Type B pancreatic cell (in vitro differentiated cells): Measurements from ENCODE around the gene GATA1. TPM values are rescaled to one million over a fixed set of nuclear protein-coding genes. Genes with fewer than 3 reads are reported as not detected.

Experiments used
- DNase-seq: peaks from one replicate; pipeline ENCODE4 v3.0.0; 2021; ENCODE audit warnings: mixed read lengths; ENCODE audit not compliant: unreplicated experiment; ENCODE audit errors: extremely low spot score
- H3K27ac Mint-ChIP-seq: 2 replicates; pipeline ENCODE4 v1.8.0; 2021; ENCODE audit warnings: mild to moderate bottlenecking, mixed read lengths
- H3K27me3 Mint-ChIP-seq: 2 replicates; pipeline ENCODE4 v1.8.0; 2021; ENCODE audit warnings: mixed read lengths
- H3K36me3 Mint-ChIP-seq: 2 replicates; pipeline ENCODE4 v1.8.0; 2021; ENCODE audit warnings: mixed read lengths
- H3K4me1 Mint-ChIP-seq: one replicate; pipeline ENCODE4 v1.8.0; 2021; ENCODE audit warnings: mixed read lengths; ENCODE audit not compliant: unreplicated experiment
- H3K4me3 Mint-ChIP-seq: 2 replicates; pipeline ENCODE4 v1.8.0; 2021; ENCODE audit warnings: mild to moderate bottlenecking, mixed read lengths
- H3K9me3 Mint-ChIP-seq: 2 replicates; pipeline ENCODE4 v1.8.0; 2021; ENCODE audit warnings: mixed read lengths
- CTCF ChIP-seq: fragments of 200-600 bp; sonication (generic); conservative IDR thresholded peaks from 2 replicates; pipeline ENCODE4 v1.5.0; 2021; ENCODE audit warnings: antibody characterized with exemption, mild to moderate bottlenecking
- total RNA-seq: library from RNA; stranded (reverse); gene quantifications from 2 replicates; pipeline ENCODE4 v1.2.1, GENCODE V29; 2021; ENCODE audit warnings: low replicate concordance

Gene GATA1
- total RNA-seq, 1 donor from 2014 or later, result not detected

- Mint-ChIP-seq H3K9me3 (no peaks in the 10 kb centered on the region), H3K4me3 (no peak overlapping the region)
- TF ChIP-seq CTCF, result no peak
Observed at GRCh38 chrX:48787505-48788443, 1.4 kb downstream of the GATA1 start.

GRCh38 chrX:48789366-48790220 lies 3.2 kb downstream of the GATA1 start:
- Mint-ChIP-seq H3K4me1 (no peaks in the 10 kb centered on the region), H3K27ac (no peak overlapping the region), H3K4me3 (no peak overlapping the region), H3K36me3 (no peaks in the 10 kb centered on the region), H3K27me3 (peaks cover 17% of the 10 kb centered on the region), H3K9me3 (no peaks in the 10 kb centered on the region)
- no peak for TF ChIP-seq CTCF
- no peak for DNase-seq

More at GRCh38 chrX:48787505-48788443, 1.4 kb downstream of the GATA1 start:
- no peak overlapping the region for H3K27ac Mint-ChIP-seq
- no peak for DNase-seq
- peaks cover 17% of the 10 kb centered on the region for H3K27me3 Mint-ChIP-seq
- no peaks in the 10 kb centered on the region for H3K4me1 Mint-ChIP-seq
- H3K36me3 Mint-ChIP-seq, result no peaks in the 10 kb centered on the region

GRCh38 chrX:48790477-48790876 lies 4.1 kb downstream of the GATA1 start:
- Mint-ChIP-seq H3K4me1 (no peaks in the 10 kb centered on the region), H3K27me3 (peaks cover 15% of the 10 kb centered on the region), H3K36me3 (no peaks in the 10 kb centered on the region), H3K27ac (no peak overlapping the region), H3K4me3 (no peak overlapping the region), H3K9me3 (no peaks in the 10 kb centered on the region)
- TF ChIP-seq CTCF, result no peak
- no peak for DNase-seq

- H3K9me3 Mint-ChIP-seq, result no peaks in the 10 kb centered on the region
Observed at GRCh38 chrX:48791063-48791820, 4.9 kb downstream of the GATA1 start.

More at GRCh38 chrX:48791063-48791820, 4.9 kb downstream of the GATA1 start:
- peaks cover 14% of the 10 kb centered on the region for H3K27me3 Mint-ChIP-seq
- no peaks in the 10 kb centered on the region for H3K4me1 Mint-ChIP-seq
- no peak for TF ChIP-seq CTCF
- no peak for DNase-seq
- no peak overlapping the region for H3K27ac Mint-ChIP-seq
- H3K4me3 Mint-ChIP-seq, result no peak overlapping the region
- no peaks in the 10 kb centered on the region for H3K36me3 Mint-ChIP-seq
